K562 (cell line): Measurements from ENCODE around the gene WWTR1. TPM values are rescaled to one million over a fixed set of nuclear protein-coding genes. Genes with fewer than 3 reads are reported as not detected.

Experiments used
- ASH1L ChIP-seq: fragments of 450-650 bp; IDR thresholded peaks from 2 replicates; pipeline ENCODE4 v1.6.1; 2018; ENCODE audit warnings: borderline replicate concordance, mild to moderate bottlenecking, low read depth; ENCODE audit not compliant: partially characterized antibody
- BMI1 ChIP-seq: fragments of 150-350 bp; IDR thresholded peaks from 2 replicates; pipeline ENCODE4 v1.6.1; 2014; ENCODE audit warnings: low read length
- CBFA2T3 ChIP-seq: fragments of 450-650 bp; IDR thresholded peaks from 2 replicates; pipeline ENCODE4 v1.6.1; 2017
- CCNT2 ChIP-seq: IDR thresholded peaks from 2 replicates; pipeline ENCODE4 v1.6.1; 2011; ENCODE audit warnings: borderline replicate concordance, low read depth, mild to moderate bottlenecking, moderate library complexity, mixed read lengths, low read length; ENCODE audit not compliant: insufficient read length; ENCODE audit errors: extremely low read depth
- FIP1L1 ChIP-seq: fragments of 200-400 bp; formaldehyde crosslinking; IDR thresholded peaks from 2 replicates; pipeline ENCODE4 v1.6.1; 2018; ENCODE audit warnings: mild to moderate bottlenecking, low read depth, low read length; ENCODE audit not compliant: poor library complexity, severe bottlenecking
- FOS ChIP-seq: IDR thresholded peaks from 3 replicates; pipeline ENCODE4 v1.6.1; 2011; ENCODE audit not compliant: insufficient read length; ENCODE audit errors: extremely low read depth
- HMBOX1 ChIP-seq: sonication (generic); IDR thresholded peaks from 2 replicates; pipeline ENCODE4 v1.6.1; 2016
- PCBP1 ChIP-seq: fragments of 200-400 bp; formaldehyde crosslinking; IDR thresholded peaks from 2 replicates; pipeline ENCODE4 v1.6.1; 2018; ENCODE audit warnings: mild to moderate bottlenecking, low read depth, low read length; ENCODE audit not compliant: poor library complexity, severe bottlenecking
- SNRNP70 ChIP-seq: fragments of 200-400 bp; formaldehyde crosslinking; optimal IDR thresholded peaks from 2 replicates; pipeline ENCODE3; 2017; ENCODE audit warnings: low read depth, low read length
- TAF9B ChIP-seq: fragments of 450-650 bp; IDR thresholded peaks from 2 replicates; pipeline ENCODE4 v1.6.1; 2018; ENCODE audit warnings: mild to moderate bottlenecking; ENCODE audit not compliant: partially characterized antibody
- ZBTB2 ChIP-seq: fragments of 450-650 bp; IDR thresholded peaks from 2 replicates; pipeline ENCODE4 v1.6.1; 2016; ENCODE audit warnings: antibody characterized with exemption
- ZNF280A ChIP-seq: fragments of 450-650 bp; IDR thresholded peaks from 2 replicates; pipeline ENCODE4 v1.6.1; 2018; ENCODE audit warnings: mild to moderate bottlenecking, low read depth; ENCODE audit not compliant: partially characterized antibody
- ZNF764 ChIP-seq: fragments of 250-450 bp; sonication (Bioruptor Pico); IDR thresholded peaks from 2 replicates; pipeline ENCODE4 v1.4.0; 2020; ENCODE audit warnings: low read depth, mild to moderate bottlenecking, moderate library complexity
- polyA plus RNA-seq, 8 experiments: library from polyadenylated mRNA; depleted of rRNA in 4 of 8; stranded (reverse) in 5 of 8; unstranded in 3 of 8; fragments of >200 nt; fragmentation: Nextera tagmentation in 2 of 8; fragmentation: Illumina TruSeq in 1 of 8; extraction: Ambion mirVana in 2 of 8; extraction: Trizol in 1 of 8; gene quantifications; 2 replicates each; pipeline versions ENCODE4 v1.2.1 to v1.2.3, GENCODE V29; 2011 to 2014; ENCODE audit warnings: inconsistent platforms in 1 of 8, missing spikeins in 1 of 8
- total RNA-seq, 7 experiments: library from RNA; depleted of rRNA in 6 of 7; stranded (reverse); fragments of >200 nt in 6 of 7; fragmentation: Illumina TruSeq in 2 of 7; extraction: Trizol in 2 of 7; gene quantifications; 2 replicates each; pipeline versions ENCODE4 v1.2.1 to v1.2.3, GENCODE V29; 2011 to 2021; ENCODE audit warnings: low replicate concordance in 1 of 7

The WWTR1 gene
- total and polyA plus RNA-seq, 9 of the 15 experiments (the other 6 are each of a cell fraction or from before 2014, with no cell fraction given): 0.04 to 1.5 (median 0.60) TPM

GRCh38 chr3:149646181-149646766 lies 11.6 kb downstream of the WWTR1 start (continued):
- TF ChIP-seq ZBTB2: no peak
- TF ChIP-seq SNRNP70: no peak
- TF ChIP-seq CBFA2T3: peak; percentile 80
- peak; percentile 48; the same call in 1 of the 2 replicates for TF ChIP-seq HMBOX1
- no peak for TF ChIP-seq FIP1L1
- TF ChIP-seq TAF9B: no peak
- no peak for TF ChIP-seq ASH1L
- TF ChIP-seq ZNF280A: no peak
- no peak for TF ChIP-seq CCNT2
- TF ChIP-seq ZNF764 (CRISPR knock-in tag): no peak
- TF ChIP-seq FOS: no peak
- no peak for TF ChIP-seq BMI1
- TF ChIP-seq PCBP1: no peak
